Smooth muscle cell (in vitro differentiated cells): ENCODE data around the gene GJA3. TPM values are rescaled to one million over a fixed set of nuclear protein-coding genes. Genes with fewer than 3 reads are reported as not detected.

ENCODE experiments used
- DNase-seq: peaks from one replicate; lab custom pipeline; 2025; ENCODE audit not compliant: unreplicated experiment; lab: John Stamatoyannopoulos, UW
- H2AFZ ChIP-seq: fragments of 200-600 bp; sonication (generic); 2 replicates; pipeline ENCODE4 v1.6.0; 2016; ENCODE audit warnings: antibody characterized with exemption, low read depth, mild to moderate bottlenecking
- H3F3A ChIP-seq: fragments of 200-600 bp; sonication (generic); 2 replicates; pipeline ENCODE4 v1.6.0; 2017; ENCODE audit warnings: antibody characterized with exemption, low read depth
- H3K27ac ChIP-seq: fragments of 200-600 bp; sonication (generic); 2 replicates; pipeline ENCODE4 v1.5.1; 2016; ENCODE audit warnings: low read depth, mild to moderate bottlenecking
- H3K27me3 ChIP-seq: fragments of 200-600 bp; sonication (generic); 2 replicates; pipeline ENCODE4 v1.6.1; 2016; ENCODE audit warnings: low read depth, mild to moderate bottlenecking
- H3K36me3 ChIP-seq: fragments of 200-600 bp; sonication (generic); 2 replicates; pipeline ENCODE4 v1.5.1; 2016; ENCODE audit warnings: low read depth
- H3K4me1 ChIP-seq: fragments of 200-600 bp; sonication (generic); 2 replicates; pipeline ENCODE4 v1.5.1; 2016; ENCODE audit warnings: low read depth
- H3K4me2 ChIP-seq: fragments of 200-600 bp; sonication (generic); 2 replicates; pipeline ENCODE4 v1.6.0; 2016; ENCODE audit warnings: mild to moderate bottlenecking
- H3K4me3 ChIP-seq: fragments of 200-600 bp; sonication (generic); 2 replicates; pipeline ENCODE4 v1.5.1; 2016; ENCODE audit warnings: mild to moderate bottlenecking
- H3K79me2 ChIP-seq: fragments of 200-600 bp; sonication (generic); 2 replicates; pipeline ENCODE4 v1.6.0; 2016; ENCODE audit warnings: low read depth, mild to moderate bottlenecking
- H3K9ac ChIP-seq: fragments of 200-600 bp; sonication (generic); 2 replicates; pipeline ENCODE4 v1.6.0; 2016; ENCODE audit warnings: low read depth
- H3K9me3 ChIP-seq: fragments of 200-600 bp; sonication (generic); replicated peaks from 2 replicates; pipeline ENCODE4 v1.5.1; 2016; ENCODE audit warnings: low read depth
- H4K20me1 ChIP-seq: fragments of 200-600 bp; sonication (generic); 2 replicates; pipeline ENCODE4 v1.6.0; 2016; ENCODE audit warnings: low read depth
- WGBS: methylation state at CpG from one replicate; pipeline ENCODE4 v1.1.7; 2016; ENCODE audit warnings: low lambda C conversion rate; 5-methylcytosine and 5-hydroxymethylcytosine counted together
- polyA plus RNA-seq: library from polyadenylated mRNA; unstranded; fragments of >200 nt; fragmentation: Nextera tagmentation; extraction: Ambion mirVana; gene quantifications from 2 replicates; pipeline ENCODE4 v1.2.1, GENCODE V29; 2016
- total RNA-seq: library from RNA; depleted of rRNA; stranded (reverse); fragments of >200 nt; gene quantifications from 2 replicates; pipeline ENCODE4 v1.2.3, GENCODE V29; 2014
- TF ChIP-seq, protein P1 (sequence below): fragments of 200-600 bp; sonication (generic); IDR thresholded peaks from 2 replicates; pipeline ENCODE4 v1.5.1; 2017; ENCODE audit warnings: borderline replicate concordance, mild to moderate bottlenecking, antibody characterized with exemption; ENCODE audit not compliant: insufficient read depth, poor library complexity, severe bottlenecking

GJA3 gene
- total and polyA plus RNA-seq, 2 experiments from 2014 or later: 1.3 to 1.5 TPM

GRCh38 chr13:20175406-20175794, 14.5 kb upstream of the GJA3 start:
- peak overlapping the region; percentile 74 for H3K4me2 ChIP-seq
- H3K4me3 ChIP-seq: no peak overlapping the region
- H3K27ac ChIP-seq: peak overlapping the region; percentile 54
- peaks cover 7% of the 10 kb centered on the region for H3F3A ChIP-seq
- peaks cover 10% of the 10 kb centered on the region for H3K4me1 ChIP-seq
- no peak for DNase-seq
- 97% methylated on average over 3 of the region's 3 CpGs for WGBS
- TF ChIP-seq, protein P1, sequence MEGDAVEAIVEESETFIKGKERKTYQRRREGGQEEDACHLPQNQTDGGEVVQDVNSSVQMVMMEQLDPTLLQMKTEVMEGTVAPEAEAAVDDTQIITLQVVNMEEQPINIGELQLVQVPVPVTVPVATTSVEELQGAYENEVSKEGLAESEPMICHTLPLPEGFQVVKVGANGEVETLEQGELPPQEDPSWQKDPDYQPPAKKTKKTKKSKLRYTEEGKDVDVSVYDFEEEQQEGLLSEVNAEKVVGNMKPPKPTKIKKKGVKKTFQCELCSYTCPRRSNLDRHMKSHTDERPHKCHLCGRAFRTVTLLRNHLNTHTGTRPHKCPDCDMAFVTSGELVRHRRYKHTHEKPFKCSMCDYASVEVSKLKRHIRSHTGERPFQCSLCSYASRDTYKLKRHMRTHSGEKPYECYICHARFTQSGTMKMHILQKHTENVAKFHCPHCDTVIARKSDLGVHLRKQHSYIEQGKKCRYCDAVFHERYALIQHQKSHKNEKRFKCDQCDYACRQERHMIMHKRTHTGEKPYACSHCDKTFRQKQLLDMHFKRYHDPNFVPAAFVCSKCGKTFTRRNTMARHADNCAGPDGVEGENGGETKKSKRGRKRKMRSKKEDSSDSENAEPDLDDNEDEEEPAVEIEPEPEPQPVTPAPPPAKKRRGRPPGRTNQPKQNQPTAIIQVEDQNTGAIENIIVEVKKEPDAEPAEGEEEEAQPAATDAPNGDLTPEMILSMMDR: no peak
- no peaks in the 10 kb centered on the region for H3K27me3 ChIP-seq
- no peaks in the 10 kb centered on the region for H3K9me3 ChIP-seq
- no peaks in the 10 kb centered on the region for H4K20me1 ChIP-seq
- H2AFZ ChIP-seq: no peak overlapping the region
- H3K9ac ChIP-seq: no peak overlapping the region
- no peaks in the 10 kb centered on the region for H3K36me3 ChIP-seq
- H3K79me2 ChIP-seq: no peaks in the 10 kb centered on the region

- DNase-seq: peak; percentile 44
- peak overlapping the region; percentile 74 for H3K4me2 ChIP-seq
- WGBS: 33% methylated on average over 22 of the region's 22 CpGs
- H3K4me1 ChIP-seq: peaks cover 10% of the 10 kb centered on the region
- peaks cover 7% of the 10 kb centered on the region for H3F3A ChIP-seq
- H3K9me3 ChIP-seq: no peaks in the 10 kb centered on the region
- no peaks in the 10 kb centered on the region for H3K36me3 ChIP-seq
- peak overlapping the region; percentile 54 for H3K27ac ChIP-seq
- H3K27me3 ChIP-seq: no peaks in the 10 kb centered on the region
- no peak overlapping the region for H2AFZ ChIP-seq
- no peak overlapping the region for H3K4me3 ChIP-seq
- TF ChIP-seq, protein P1: no peak
- no peaks in the 10 kb centered on the region for H3K79me2 ChIP-seq
- no peak overlapping the region for H3K9ac ChIP-seq
- H4K20me1 ChIP-seq: no peaks in the 10 kb centered on the region
Observed at GRCh38 chr13:20174656-20175405, 14.0 kb upstream of the GJA3 start.

DNA sequence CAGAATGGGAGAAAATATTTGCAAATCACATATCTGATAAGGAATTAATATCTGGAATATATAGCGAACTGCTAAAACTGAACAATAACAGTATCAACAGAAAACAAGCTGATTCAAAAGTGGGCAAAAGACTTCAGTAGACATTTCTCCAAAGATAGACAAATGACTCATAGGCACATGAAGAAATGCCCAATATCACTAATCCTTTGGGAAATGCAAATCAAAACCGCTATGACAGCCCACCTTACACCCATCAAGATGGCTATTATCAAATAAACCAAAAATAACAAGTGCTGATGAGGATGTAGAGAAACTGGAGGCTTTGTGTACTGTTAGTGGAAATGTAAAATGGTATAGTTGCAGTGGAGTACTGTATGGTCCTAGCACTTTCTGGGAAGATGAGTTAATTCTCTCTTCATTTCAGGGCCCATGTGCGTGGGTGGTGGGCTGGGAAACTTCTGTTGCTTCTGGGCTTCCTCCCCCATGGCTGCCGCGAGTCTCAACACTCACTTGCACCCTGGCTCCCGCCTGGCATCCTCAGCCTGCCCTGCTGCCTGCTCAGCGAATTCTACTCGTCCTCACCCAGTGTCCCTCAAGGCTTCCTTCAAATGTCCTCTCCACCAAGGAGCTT, 12.4 kb upstream of the GJA3 start:
- Histone ChIP-seq H3K27ac (no peak overlapping the region), H3K4me2 (no peak overlapping the region), H4K20me1 (no peaks in the 10 kb centered on the region), H3K4me3 (no peak overlapping the region), H3K9me3 (no peaks in the 10 kb centered on the region), H3K79me2 (no peaks in the 10 kb centered on the region), H3K36me3 (no peaks in the 10 kb centered on the region), H3F3A (peaks cover 7% of the 10 kb centered on the region), H3K4me1 (peaks cover 10% of the 10 kb centered on the region), H3K9ac (no peak overlapping the region), H2AFZ (no peak overlapping the region), H3K27me3 (no peaks in the 10 kb centered on the region)
- DNase-seq: no peak
- WGBS: 93% methylated on average over 8 of the region's 8 CpGs
- TF ChIP-seq, protein P1: no peak
